Small intestine (tissue), 7 donors: ENCODE data around the gene DCUN1D3. TPM values are rescaled to one million over a fixed set of nuclear protein-coding genes. Genes with fewer than 3 reads are reported as not detected.

ENCODE experiments used
- DNase-seq, 2 donors: peaks; one replicate each; pipeline versions ENCODE4 v3.0.0 to v3.0.0-alpha.2; 2013
- FAIRE-seq: peaks from 2 replicates; lab custom pipeline; 2012; peaks lifted over from hg19 to GRCh38; lab: Jason Lieb, UNC
- H3K27ac ChIP-seq, 3 donors: one replicate each; pipeline ENCODE4 v1.5.1; 2013; ENCODE audit warnings: low read length in 2 of 3, mild to moderate bottlenecking in 2 of 3, control low read depth in 1 of 3, inconsistent platforms in 1 of 3, low read depth in 1 of 3, moderate library complexity in 1 of 3
- H3K27me3 ChIP-seq, 3 donors: one replicate each; pipeline ENCODE4 v1.6.1; 2013; ENCODE audit warnings: low read length in 3 of 3, inconsistent platforms in 1 of 3; ENCODE audit not compliant: control insufficient read depth in 3 of 3, insufficient read depth in 3 of 3
- H3K36me3 ChIP-seq, 3 donors: one replicate each; pipeline ENCODE4 v1.6.1; 2013; ENCODE audit warnings: low read length in 3 of 3, inconsistent platforms in 1 of 3, low read depth in 1 of 3, mild to moderate bottlenecking in 1 of 3, moderate library complexity in 1 of 3; ENCODE audit not compliant: control insufficient read depth in 3 of 3, insufficient read depth in 2 of 3
- H3K4me1 ChIP-seq, 3 donors: one replicate each; pipeline ENCODE4 v1.6.1; 2013; ENCODE audit warnings: low read length in 2 of 3, inconsistent platforms in 1 of 3, low read depth in 1 of 3, mild to moderate bottlenecking in 1 of 3, moderate library complexity in 1 of 3; ENCODE audit not compliant: control insufficient read depth in 3 of 3, insufficient read depth in 2 of 3
- H3K4me3 ChIP-seq, 3 donors: one replicate each; pipeline ENCODE4 v1.5.1; 2013; ENCODE audit warnings: low read length in 3 of 3, control low read depth in 1 of 3, inconsistent platforms in 1 of 3, low read depth in 1 of 3, mild to moderate bottlenecking in 1 of 3, moderate library complexity in 1 of 3
- H3K9me3 ChIP-seq, 2 donors: one replicate each; pipeline ENCODE4 v1.6.1; 2013; ENCODE audit warnings: low read depth in 1 of 2, low read length in 1 of 2; ENCODE audit not compliant: control insufficient read depth in 2 of 2, insufficient read depth in 1 of 2
- WGBS, 3 donors: extraction: QIAGEN DNeasy Blood & Tissue Kit; methylation state at CpG; one replicate each; pipeline ENCODE4 v1.1.7; 2013; 5-methylcytosine and 5-hydroxymethylcytosine counted together
- polyA plus RNA-seq, 4 donors: library from polyadenylated mRNA; stranded (reverse) in 3 of 4; unstranded in 1 of 4; fragments of 200-250 nt in 3 of 4; fragments of 120-200 nt in 1 of 4; gene quantifications; one replicate each; pipeline versions ENCODE4 v1.2.1 to v1.2.3, GENCODE V29; 2013
- donor health status: healthy with polysubstance abuse.
- donor health status: control.
- donor health status: control.
- donor health status: Bipolar disorder and iron deficiency.
- donor health status: healthy.

Gene DCUN1D3
- polyA plus RNA-seq, 4 donors = 1.6 to 18.0 (median 3.8) TPM

GRCh38 chr16:20853143-20853542 is 47.0 kb downstream of the DCUN1D3 start:
- FAIRE-seq = no peak
- H3K36me3 ChIP-seq = peaks cover 4 to 24% (median 7%) of the 10 kb centered on the region in 3 donors
- no peaks in the 10 kb centered on the region for H3K9me3 ChIP-seq
- no peak overlapping the region for H3K27ac ChIP-seq
- 82 to 86% (median 84%) methylated on average over 5 of the region's 5 CpGs for WGBS, 3 donors
- no peak for DNase-seq
- H3K4me1 ChIP-seq = peaks cover 0 to 7% (median 0%) of the 10 kb centered on the region in 3 donors
- H3K4me3 ChIP-seq = no peak overlapping the region
- H3K27me3 ChIP-seq = no peaks in the 10 kb centered on the region

GRCh38 chr16:20851601-20852000 is 48.6 kb downstream of the DCUN1D3 start:
- 24 to 45% (median 41%) methylated on average over 2 of the region's 2 CpGs for WGBS, 3 donors

GRCh38 chr16:20850981-20851380 is 49.2 kb downstream of the DCUN1D3 start:
- H3K27ac ChIP-seq = peak overlapping the region in 1 of 3 donors; percentile 71
- no peak for FAIRE-seq

More at GRCh38 chr16:20851601-20852000, 48.6 kb downstream of the DCUN1D3 start:
- FAIRE-seq (no peak), DNase-seq (peak; percentile 48 to 63)
- Histone ChIP-seq H3K4me3 (no peak overlapping the region), H3K36me3 (peaks cover 0 to 14% (median 4%) of the 10 kb centered on the region in 3 donors), H3K9me3 (no peaks in the 10 kb centered on the region), H3K27me3 (no peaks in the 10 kb centered on the region), H3K27ac (peak overlapping the region in 1 of 3 donors; percentile 24), H3K4me1 (peaks cover 0 to 13% (median 0%) of the 10 kb centered on the region in 3 donors)

GRCh38 chr16:20849589-20850390 is 50.4 kb downstream of the DCUN1D3 start:
- Histone ChIP-seq H3K27me3 (no peaks in the 10 kb centered on the region), H3K27ac (no peak overlapping the region), H3K36me3 (peaks cover 0 to 14% (median 3%) of the 10 kb centered on the region in 3 donors), H3K4me1 (peaks cover 0 to 18% (median 0%) of the 10 kb centered on the region in 3 donors), H3K4me3 (no peak overlapping the region), H3K9me3 (no peaks in the 10 kb centered on the region)
- 47 to 51% (median 49%) methylated on average over 6 of the region's 6 CpGs for WGBS, 3 donors
- FAIRE-seq (no peak), DNase-seq (peak; percentile 51 to 71)

More at GRCh38 chr16:20850981-20851380, 49.2 kb downstream of the DCUN1D3 start:
- peaks cover 0 to 15% (median 0%) of the 10 kb centered on the region in 3 donors for H3K4me1 ChIP-seq
- 76 to 89% (median 76%) methylated on average over 3 of the region's 3 CpGs for WGBS, 3 donors
- peaks cover 0 to 13% (median 3%) of the 10 kb centered on the region in 3 donors for H3K36me3 ChIP-seq
- no peaks in the 10 kb centered on the region for H3K27me3 ChIP-seq
- no peaks in the 10 kb centered on the region for H3K9me3 ChIP-seq
- DNase-seq = no peak
- H3K4me3 ChIP-seq = no peak overlapping the region

DNA sequence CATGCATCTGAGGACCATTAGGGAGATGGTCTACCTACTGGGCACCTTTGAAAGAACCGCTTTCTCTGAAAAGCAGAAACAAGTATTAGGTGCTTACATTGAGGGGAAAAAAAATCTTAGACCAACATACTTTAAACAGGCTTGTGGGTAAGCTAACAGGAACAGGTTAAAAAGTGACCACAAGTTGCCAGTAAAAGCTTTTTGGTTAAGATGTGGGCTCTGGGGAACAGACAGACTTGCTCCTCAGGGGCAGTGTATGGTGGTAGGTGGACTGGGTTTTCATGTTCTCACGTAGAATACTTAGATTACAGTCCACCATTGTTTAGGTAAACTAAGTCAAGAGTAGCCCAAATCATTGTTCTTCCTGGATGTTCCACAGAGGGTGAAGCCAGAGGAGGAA is 52.6 kb downstream of the DCUN1D3 start:
- H3K4me3 ChIP-seq = no peak overlapping the region
- no peaks in the 10 kb centered on the region for H3K27me3 ChIP-seq
- peaks cover 0 to 18% (median 0%) of the 10 kb centered on the region in 3 donors for H3K4me1 ChIP-seq
- no peaks in the 10 kb centered on the region for H3K9me3 ChIP-seq
- WGBS, 3 donors = 37 to 88% (median 65%) methylated on average over 2 of the region's 2 CpGs
- DNase-seq = no peak
- no peak for FAIRE-seq
- no peak overlapping the region for H3K27ac ChIP-seq
- H3K36me3 ChIP-seq = peaks cover 0 to 17% (median 0%) of the 10 kb centered on the region in 3 donors

DNA sequence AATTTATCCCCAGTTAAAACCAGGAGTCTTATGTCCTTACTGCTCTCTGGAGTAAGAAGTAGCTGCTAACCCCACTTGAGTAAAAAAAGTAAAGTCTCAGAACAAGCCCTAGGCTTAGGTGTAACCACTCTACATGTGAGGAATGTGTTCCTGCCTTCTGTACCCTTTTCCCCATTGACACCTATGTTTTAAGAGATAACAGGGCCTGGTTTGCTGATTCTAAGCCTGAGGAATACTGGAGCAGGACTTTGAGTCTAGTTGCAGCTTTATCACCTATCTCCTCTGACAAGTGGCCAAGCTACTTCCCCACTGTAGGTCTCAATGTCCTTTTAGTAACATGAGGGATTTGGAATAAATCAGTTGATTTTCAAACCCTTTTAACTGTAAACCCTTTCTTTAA is 53.6 kb downstream of the DCUN1D3 start:
- Histone ChIP-seq H3K27ac (no peak overlapping the region), H3K4me3 (no peak overlapping the region), H3K9me3 (no peaks in the 10 kb centered on the region), H3K36me3 (peaks cover 0 to 18% (median 0%) of the 10 kb centered on the region in 3 donors), H3K27me3 (no peaks in the 10 kb centered on the region), H3K4me1 (peaks cover 0 to 14% (median 0%) of the 10 kb centered on the region in 3 donors)
- peak in 1 of 2 donors; percentile 33 for DNase-seq
- FAIRE-seq = no peak

DNA sequence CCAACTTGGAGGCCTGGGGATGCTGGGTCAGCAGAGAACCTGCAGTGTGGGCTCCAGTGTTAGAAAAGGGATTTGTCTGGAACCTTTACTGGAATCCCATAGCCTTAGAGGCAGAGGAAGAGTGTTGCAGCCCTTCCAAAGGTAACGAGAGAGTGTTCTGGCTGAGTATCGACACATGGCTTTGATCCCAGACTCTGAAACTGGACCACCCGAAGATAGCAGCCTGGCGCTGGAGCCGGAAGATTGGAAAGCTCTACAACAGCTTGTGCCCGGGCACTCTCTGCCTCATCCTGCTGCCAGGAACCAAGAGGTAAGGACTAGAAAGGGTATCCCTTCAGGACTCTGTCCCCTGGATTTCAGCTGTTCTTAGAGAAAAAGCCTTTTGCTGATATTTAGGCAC is 54.1 kb downstream of the DCUN1D3 start:
- WGBS, 3 donors = 95 to 96% (median 96%) methylated on average over 6 of the region's 6 CpGs
- H3K27me3 ChIP-seq = no peaks in the 10 kb centered on the region
- H3K36me3 ChIP-seq = peaks cover 0 to 18% (median 0%) of the 10 kb centered on the region in 3 donors
- H3K27ac ChIP-seq = no peak overlapping the region
- FAIRE-seq (no peak), DNase-seq (no peak)
- H3K4me1 ChIP-seq = peaks cover 0 to 11% (median 0%) of the 10 kb centered on the region in 3 donors
- no peaks in the 10 kb centered on the region for H3K9me3 ChIP-seq
- H3K4me3 ChIP-seq = no peak overlapping the region

GRCh38 chr16:20844588-20844987 is 55.6 kb downstream of the DCUN1D3 start:
- WGBS, 3 donors = 76 to 82% (median 80%) methylated on average over 3 of the region's 3 CpGs

More at GRCh38 chr16:20844588-20844987, 55.6 kb downstream of the DCUN1D3 start:
- no peak for DNase-seq
- Histone ChIP-seq H3K9me3 (no peaks in the 10 kb centered on the region), H3K27ac (peak overlapping the region in 1 of 3 donors; percentile 46), H3K4me3 (no peak overlapping the region), H3K4me1 (peaks cover 0 to 11% (median 0%) of the 10 kb centered on the region in 3 donors), H3K36me3 (peaks cover 0 to 17% (median 2%) of the 10 kb centered on the region in 3 donors), H3K27me3 (no peaks in the 10 kb centered on the region)
- no peak for FAIRE-seq
